Neural crest cell (in vitro differentiated cells): ENCODE measurements around the gene OTUB1. TPM values are rescaled to one million over a fixed set of nuclear protein-coding genes. Genes with fewer than 3 reads are reported as not detected.
"Not testable (repeated sequence)": the region's sequence is repeated elsewhere in the genome, so short reads cannot be mapped to it uniquely, and the experiment has no call there.

Experiments
- DNase-seq: peaks from one replicate; pipeline ENCODE4 v3.0.0; 2021; ENCODE audit warnings: low read depth, mixed read lengths, low spot score
- H3K27ac Mint-ChIP-seq: one replicate; pipeline ENCODE4 v1.8.0; 2021; ENCODE audit warnings: mild to moderate bottlenecking, mixed read lengths; ENCODE audit not compliant: unreplicated experiment
- H3K27me3 Mint-ChIP-seq: 2 replicates; pipeline ENCODE4 v1.8.0; 2021; ENCODE audit warnings: low read depth, mild to moderate bottlenecking, mixed read lengths
- H3K36me3 Mint-ChIP-seq: 2 replicates; pipeline ENCODE4 v1.8.0; 2021; ENCODE audit warnings: low read depth, mild to moderate bottlenecking, mixed read lengths
- H3K4me1 Mint-ChIP-seq: 2 replicates; pipeline ENCODE4 v1.8.0; 2021; ENCODE audit warnings: mixed read lengths
- H3K4me3 Mint-ChIP-seq: one replicate; pipeline ENCODE4 v1.8.0; 2021; ENCODE audit warnings: mild to moderate bottlenecking, mixed read lengths
- H3K9me3 Mint-ChIP-seq: 2 replicates; pipeline ENCODE4 v1.8.0; 2021; ENCODE audit warnings: mixed read lengths
- CTCF ChIP-seq: fragments of 200-600 bp; sonication (generic); conservative IDR thresholded peaks from 2 replicates; pipeline ENCODE4 v1.5.0; 2021; ENCODE audit warnings: antibody characterized with exemption, mild to moderate bottlenecking
- total RNA-seq: library from RNA; stranded (reverse); gene quantifications from 2 replicates; pipeline ENCODE4 v1.2.1, GENCODE V29; 2021

OTUB1 gene
- total RNA-seq, 1 donor from 2014 or later: 124 TPM

DNA sequence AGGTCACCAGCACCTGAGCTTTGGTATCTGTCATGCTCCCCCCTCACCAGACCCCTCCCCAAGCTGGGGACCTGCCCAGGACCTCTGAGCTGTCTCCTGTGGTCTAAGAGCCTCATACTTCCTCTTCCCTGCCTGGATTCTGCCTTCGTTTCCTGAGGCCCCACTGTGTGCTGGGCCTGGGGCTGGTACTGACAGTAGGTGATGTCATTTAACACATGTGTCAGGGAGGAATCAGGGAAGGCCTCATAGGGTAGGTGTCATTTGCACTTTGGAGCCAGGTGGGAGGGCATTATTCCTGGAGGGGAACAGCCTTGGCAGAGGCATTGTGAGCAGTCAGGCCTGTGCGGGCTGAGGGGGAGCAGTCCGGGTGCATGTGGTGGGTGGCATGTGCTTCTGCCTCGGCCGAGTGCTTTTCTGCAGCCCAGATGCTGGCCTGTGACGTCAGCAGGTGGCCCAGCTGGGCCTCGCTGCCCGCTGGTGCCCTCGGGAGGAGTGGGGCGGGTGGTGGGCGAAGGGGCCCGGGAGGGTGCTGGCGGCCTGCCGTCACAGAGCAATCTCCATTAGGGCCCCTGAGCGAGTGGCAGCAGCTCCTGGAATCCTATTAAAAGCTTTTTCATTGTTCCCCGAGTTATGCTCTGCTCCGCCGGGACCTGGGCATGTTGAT is 58.6 kb downstream of the OTUB1 start:
- Mint-ChIP-seq H3K27ac (no peak overlapping the region), H3K9me3 (no peaks in the 10 kb centered on the region), H3K4me3 (no peak overlapping the region), H3K4me1 (peaks cover 39% of the 10 kb centered on the region), H3K36me3 (no peaks in the 10 kb centered on the region), H3K27me3 (peaks cover 10% of the 10 kb centered on the region)
- no peak for DNase-seq
- TF ChIP-seq CTCF: no peak

- no peak for DNase-seq
- Mint-ChIP-seq H3K27ac (no peak overlapping the region), H3K27me3 (peaks cover 4% of the 10 kb centered on the region), H3K9me3 (no peaks in the 10 kb centered on the region), H3K4me3 (no peak overlapping the region), H3K36me3 (no peaks in the 10 kb centered on the region), H3K4me1 (peaks cover 35% of the 10 kb centered on the region)
- no peak for TF ChIP-seq CTCF
These were observed 59.5 kb downstream of the OTUB1 start for GRCh38 chr11:64045700-64046099.

DNA sequence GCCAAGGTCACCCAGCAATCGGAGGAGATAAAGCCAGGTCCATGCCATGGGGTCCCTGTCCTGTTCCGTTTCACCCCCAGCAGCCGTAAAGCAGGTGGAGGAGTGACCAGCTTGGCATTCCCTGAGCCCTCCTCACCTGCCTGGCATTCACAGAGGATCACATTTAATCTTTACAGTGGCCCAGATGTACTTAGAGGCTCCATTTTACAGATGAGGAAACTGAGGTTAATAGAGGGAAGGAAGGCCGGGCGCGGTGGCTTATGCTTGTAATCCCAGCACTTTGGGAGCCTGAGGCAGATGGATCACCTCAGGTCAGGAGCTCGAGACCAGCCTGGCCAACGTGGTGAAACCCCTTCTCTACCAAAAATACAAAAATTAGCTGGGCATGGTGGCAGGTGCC is 61.1 kb downstream of the OTUB1 start:
- DNase-seq, H3K4me3 Mint-ChIP-seq, H3K27me3 Mint-ChIP-seq, H3K36me3 Mint-ChIP-seq, H3K9me3 Mint-ChIP-seq: not testable (repeated sequence)
- Mint-ChIP-seq H3K4me1 (peaks cover 26% of the 10 kb centered on the region), H3K27ac (peak overlapping the region; percentile 92)

Other genes with a start within 250 kb of the OTUB1 start
- 67.2 and 67.8 TPM in 2 replicates for gene ZFTA, start 217.7 kb upstream of the OTUB1 start, total RNA-seq
- gene SPINDOC, start 173.0 kb upstream of the OTUB1 start, total RNA-seq: 104 and 107 TPM in 2 replicates
- gene MARK2, start 147.3 kb upstream of the OTUB1 start, total RNA-seq: 42.4 and 42.9 TPM in 2 replicates
- gene RCOR2, start 69.3 kb upstream of the OTUB1 start, total RNA-seq: 107 and 108 TPM in 2 replicates
- 64.5 and 71.2 TPM in 2 replicates for gene NAA40, start 47.4 kb upstream of the OTUB1 start, total RNA-seq
- 349 and 389 TPM in 2 replicates for gene COX8A, start 11.8 kb upstream of the OTUB1 start, total RNA-seq
- 2.4 and 3.0 TPM in 2 replicates for gene FLRT1, start 49.5 kb downstream of the OTUB1 start, total RNA-seq
- gene MACROD1, start 179.7 kb downstream of the OTUB1 start, total RNA-seq: 22.1 and 26.1 TPM in 2 replicates
- 294 and 296 TPM in 2 replicates for gene STIP1, start 199.7 kb downstream of the OTUB1 start, total RNA-seq
- 2.8 and 3.8 TPM in 2 replicates for gene FERMT3, start 220.3 kb downstream of the OTUB1 start, total RNA-seq
- 40.2 and 43.2 TPM in 2 replicates for gene TRPT1, start 239.7 kb downstream of the OTUB1 start, total RNA-seq
- gene NUDT22, start 239.8 kb downstream of the OTUB1 start, total RNA-seq: 35.7 and 40.8 TPM in 2 replicates
- gene DNAJC4, start 244.1 kb downstream of the OTUB1 start, total RNA-seq: 27.2 TPM in 2 replicates
- gene VEGFB, start 248.1 kb downstream of the OTUB1 start, total RNA-seq: 61.2 and 62.7 TPM in 2 replicates